Tibial artery (tissue), 4 donors: ENCODE data around the gene AP1G1.
"Not testable (repeated sequence)": the region's sequence is repeated elsewhere in the genome, so short reads cannot be mapped to it uniquely, and the experiment has no call there.

Source experiments
- DNase-seq, 2 donors: peaks; one replicate each; pipeline ENCODE4 v3.0.0-alpha.2; 2019
- H3K27ac ChIP-seq, 2 donors: fragments of 200-600 bp; sonication (generic) in 1 of 2; 1 replicate in 1 of 2; 2 replicates in 1 of 2; pipeline ENCODE4 v1.5.1; 2018 to 2019; ENCODE audit warnings: mild to moderate bottlenecking in 1 of 2
- H3K27me3 ChIP-seq, 2 donors: fragments of 200-600 bp; sonication (generic) in 1 of 2; one replicate each; pipeline versions ENCODE4 v1.5.1 to v1.6.0; 2016 to 2019
- H3K36me3 ChIP-seq, 3 donors: fragments of 200-600 bp; sonication (generic) in 2 of 3; one replicate each; pipeline ENCODE4 v1.5.1; 2016 to 2019; ENCODE audit warnings: mild to moderate bottlenecking in 2 of 3
- H3K4me1 ChIP-seq, 4 donors: fragments of 200-600 bp; sonication (generic) in 2 of 4; 1 replicate in 3 of 4; 2 replicates in 1 of 4; pipeline ENCODE4 v1.5.1; 2016 to 2019
- H3K4me3 ChIP-seq, 2 donors: fragments of 200-600 bp; sonication (generic) in 1 of 2; 1 replicate in 1 of 2; 2 replicates in 1 of 2; pipeline ENCODE4 v1.5.1; 2018 to 2019; ENCODE audit warnings: mild to moderate bottlenecking in 2 of 2
- H3K9me3 ChIP-seq, 3 donors: fragments of 200-600 bp; sonication (generic) in 1 of 3; one replicate each; pipeline ENCODE4 v1.5.1; 2016 to 2019
- CTCF ChIP-seq, 2 experiments: fragments of 200-600 bp in 1 of 2; fragments of 450-650 bp in 1 of 2; IDR thresholded peaks; one replicate each; pipeline ENCODE4 v1.5.1; 2017 to 2019; ENCODE audit warnings: antibody characterized with exemption in 2 of 2, mild to moderate bottlenecking in 1 of 2, moderate library complexity in 1 of 2
- intact Hi-C: fragments of 100-400 bp; cut with DNase I; formaldehyde crosslinking; loops from one replicate; pipeline ENCODE4 v1.15.0; 2023; ENCODE audit warnings: low total_unique reads

The AP1G1 gene

GRCh38 chr16:71789136-71789535, 19.5 kb downstream of the AP1G1 start:
- peaks cover 0 to 10% (median 5%) of the 10 kb centered on the region in 4 donors for H3K4me1 ChIP-seq
- H3K36me3 ChIP-seq, result peaks cover 11 to 42% (median 29%) of the 10 kb centered on the region in 3 donors
- intact Hi-C loops, result no loop called here
- H3K27ac ChIP-seq, result no peak overlapping the region
- H3K27me3 ChIP-seq, result no peaks in the 10 kb centered on the region
- TF ChIP-seq CTCF (IDR thresholded peaks at IDR 0.05), result no peak
- DNase-seq, result no peak
- no peaks in the 10 kb centered on the region for H3K9me3 ChIP-seq
- no peak overlapping the region for H3K4me3 ChIP-seq

DNA sequence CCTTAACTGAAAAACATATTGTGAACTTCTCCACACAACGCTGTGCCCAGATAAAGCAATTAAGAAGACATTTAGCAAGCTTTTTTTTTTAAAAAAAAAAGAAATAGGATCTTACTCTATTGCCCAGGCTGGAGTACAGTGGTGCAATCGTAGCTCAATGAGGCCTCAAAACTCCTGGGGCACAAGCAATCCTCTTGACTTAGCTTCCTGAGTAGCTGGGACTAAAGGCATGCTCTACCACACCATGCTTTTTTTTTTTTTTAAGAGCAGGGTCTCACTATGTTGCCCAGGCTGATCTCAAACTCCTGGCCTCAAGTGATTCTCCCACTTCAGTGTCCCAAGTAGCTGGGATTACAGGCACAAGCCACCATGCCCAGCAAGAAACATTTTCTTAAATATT, 20.1 kb downstream of the AP1G1 start:
- H3K27me3 ChIP-seq, result no peaks in the 10 kb centered on the region
- H3K36me3 ChIP-seq, result peaks cover 11 to 42% (median 29%) of the 10 kb centered on the region in 3 donors
- no peak overlapping the region for H3K27ac ChIP-seq
- no peak overlapping the region for H3K4me3 ChIP-seq
- DNase-seq, result no peak
- H3K4me1 ChIP-seq, result peaks cover 0 to 7% (median 2%) of the 10 kb centered on the region in 4 donors
- H3K9me3 ChIP-seq, result no peaks in the 10 kb centered on the region
- TF ChIP-seq CTCF (IDR thresholded peaks at IDR 0.05), result no peak
- intact Hi-C loops, result no loop called here

- peaks cover 11 to 31% (median 29%) of the 10 kb centered on the region in 3 donors for H3K36me3 ChIP-seq
- intact Hi-C loops, H3K27ac ChIP-seq, H3K4me1 ChIP-seq, DNase-seq, H3K27me3 ChIP-seq, H3K9me3 ChIP-seq, H3K4me3 ChIP-seq: not testable (repeated sequence)
Measured at GRCh38 chr16:71785143-71785542, 23.5 kb downstream of the AP1G1 start.

DNA sequence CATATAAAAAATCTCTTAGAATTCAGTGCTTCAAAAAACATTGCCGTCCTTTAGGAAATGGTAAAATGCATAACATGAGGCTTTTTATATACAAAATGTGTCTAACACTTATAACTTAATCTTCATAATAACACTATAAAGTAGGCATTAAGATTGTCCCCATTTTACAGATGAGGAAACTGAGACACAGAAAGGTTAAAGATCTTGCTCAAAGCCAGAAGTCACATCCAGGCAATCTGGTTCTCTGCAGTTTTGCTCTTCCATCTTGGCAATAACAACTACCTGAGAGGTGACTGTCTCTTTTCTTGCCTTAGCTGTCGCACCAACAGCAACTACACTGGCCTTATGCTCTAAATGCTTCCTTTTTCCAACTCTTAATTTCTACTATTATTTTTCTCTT, 24.5 kb downstream of the AP1G1 start:
- intact Hi-C loops, result no loop called here
- TF ChIP-seq CTCF (IDR thresholded peaks at IDR 0.05), result no peak
- Histone ChIP-seq H3K27ac (no peak overlapping the region), H3K9me3 (no peaks in the 10 kb centered on the region), H3K4me3 (no peak overlapping the region), H3K36me3 (peaks cover 11 to 29% (median 25%) of the 10 kb centered on the region in 3 donors), H3K27me3 (no peaks in the 10 kb centered on the region), H3K4me1 (peaks cover 0 to 7% (median 3%) of the 10 kb centered on the region in 4 donors)
- no peak for DNase-seq

GRCh38 chr16:71781741-71782140, 26.9 kb downstream of the AP1G1 start:
- H3K27ac ChIP-seq, result no peak overlapping the region
- no peaks in the 10 kb centered on the region for H3K27me3 ChIP-seq
- H3K4me3 ChIP-seq, result no peak overlapping the region
- peaks cover 0 to 17% (median 16%) of the 10 kb centered on the region in 3 donors for H3K36me3 ChIP-seq
- TF ChIP-seq CTCF (IDR thresholded peaks at IDR 0.05), result no peak
- no peak for DNase-seq
- no peaks in the 10 kb centered on the region for H3K9me3 ChIP-seq
- H3K4me1 ChIP-seq, result peaks cover 0 to 7% (median 3%) of the 10 kb centered on the region in 4 donors
- intact Hi-C loops, result no loop called here

DNA sequence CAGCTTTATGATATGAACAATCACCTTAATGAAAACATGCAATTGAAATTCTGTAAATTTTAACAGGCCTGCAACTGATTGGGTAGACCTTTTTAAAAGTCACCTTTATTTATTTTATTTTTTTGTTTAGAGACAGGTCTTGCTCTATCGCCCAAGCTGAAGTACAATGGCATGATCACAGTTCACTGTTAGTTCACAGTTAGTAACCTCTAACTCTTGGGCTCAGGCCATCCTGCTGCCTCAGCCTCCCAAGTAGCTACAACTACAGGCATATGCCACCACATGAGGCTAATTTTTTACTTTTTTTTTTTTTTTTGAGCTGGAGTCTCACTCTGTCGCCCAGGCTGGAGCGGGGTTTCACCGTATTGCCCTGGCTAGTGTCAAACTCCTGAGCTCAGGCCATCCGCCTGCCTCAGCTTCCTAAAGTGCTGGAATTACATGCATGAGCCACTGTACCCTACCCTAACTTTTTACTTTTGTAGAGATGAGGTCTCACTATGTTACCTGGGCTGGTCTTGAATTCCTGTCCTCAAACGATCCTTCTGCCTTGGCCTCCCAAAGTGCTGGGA, 28.0 kb downstream of the AP1G1 start:
- H3K4me3 ChIP-seq, result no peak overlapping the region
- TF ChIP-seq CTCF (IDR thresholded peaks at IDR 0.05), result no peak
- no peak for DNase-seq
- no peaks in the 10 kb centered on the region for H3K27me3 ChIP-seq
- no peaks in the 10 kb centered on the region for H3K9me3 ChIP-seq
- peaks cover 0 to 7% (median 3%) of the 10 kb centered on the region in 4 donors for H3K4me1 ChIP-seq
- intact Hi-C loops, result no loop called here
- H3K27ac ChIP-seq, result no peak overlapping the region
- peaks cover 0 to 10% (median 9%) of the 10 kb centered on the region in 3 donors for H3K36me3 ChIP-seq
